ENCODE data around the gene SORCS2.

DNA sequence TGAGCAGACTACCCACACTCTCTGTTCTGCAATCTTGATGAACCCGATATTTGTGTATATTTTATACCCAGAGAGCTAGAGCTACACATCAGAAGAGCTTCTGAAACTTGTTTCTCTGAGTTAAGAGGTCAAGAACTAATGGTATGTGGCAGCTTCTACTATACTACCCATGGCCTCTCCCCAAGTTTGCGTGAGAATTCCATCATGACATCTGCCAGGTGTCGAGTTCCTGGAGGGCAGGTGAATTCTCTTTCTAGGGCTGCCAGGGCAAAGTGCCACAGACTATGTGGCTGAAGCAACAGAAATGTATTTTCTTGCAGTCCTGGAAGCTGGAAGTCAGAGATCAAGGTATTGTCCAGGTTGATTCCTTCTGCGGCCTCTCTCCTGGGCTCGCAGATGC, 4.4 kb downstream of the SORCS2 start:
- TF ChIP-seq, protein P1, sequence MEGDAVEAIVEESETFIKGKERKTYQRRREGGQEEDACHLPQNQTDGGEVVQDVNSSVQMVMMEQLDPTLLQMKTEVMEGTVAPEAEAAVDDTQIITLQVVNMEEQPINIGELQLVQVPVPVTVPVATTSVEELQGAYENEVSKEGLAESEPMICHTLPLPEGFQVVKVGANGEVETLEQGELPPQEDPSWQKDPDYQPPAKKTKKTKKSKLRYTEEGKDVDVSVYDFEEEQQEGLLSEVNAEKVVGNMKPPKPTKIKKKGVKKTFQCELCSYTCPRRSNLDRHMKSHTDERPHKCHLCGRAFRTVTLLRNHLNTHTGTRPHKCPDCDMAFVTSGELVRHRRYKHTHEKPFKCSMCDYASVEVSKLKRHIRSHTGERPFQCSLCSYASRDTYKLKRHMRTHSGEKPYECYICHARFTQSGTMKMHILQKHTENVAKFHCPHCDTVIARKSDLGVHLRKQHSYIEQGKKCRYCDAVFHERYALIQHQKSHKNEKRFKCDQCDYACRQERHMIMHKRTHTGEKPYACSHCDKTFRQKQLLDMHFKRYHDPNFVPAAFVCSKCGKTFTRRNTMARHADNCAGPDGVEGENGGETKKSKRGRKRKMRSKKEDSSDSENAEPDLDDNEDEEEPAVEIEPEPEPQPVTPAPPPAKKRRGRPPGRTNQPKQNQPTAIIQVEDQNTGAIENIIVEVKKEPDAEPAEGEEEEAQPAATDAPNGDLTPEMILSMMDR (IDR thresholded peaks at IDR 0.05; ENCODE audit: borderline replicate concordance, extremely low read depth, low read length, poor library complexity, severe bottlenecking), result no peak
- no peak for TF ChIP-seq EZH2 (IDR thresholded peaks at IDR 0.05; ENCODE audit: borderline replicate concordance, low read depth, low read length, severe bottlenecking)
